NCI-H2196 (cell line): ENCODE data around the gene SLC12A3.

Source experiments
- DNase-seq: peaks from one replicate; lab custom pipeline; 2025; ENCODE audit not compliant: unreplicated experiment; lab: John Stamatoyannopoulos, UW

The SLC12A3 gene

GRCh38 chr16:56938664-56939513 is 73.9 kb downstream of the SLC12A3 start:
- DNase-seq: no peak

GRCh38 chr16:56939801-56940200 is 74.8 kb downstream of the SLC12A3 start:
- peak; percentile 40 for DNase-seq

- no peak for DNase-seq
Measured at GRCh38 chr16:56941092-56941491, 76.1 kb downstream of the SLC12A3 start.

- no peak for DNase-seq
Measured at GRCh38 chr16:56941856-56942331, 76.9 kb downstream of the SLC12A3 start.

GRCh38 chr16:56943761-56944375 is 78.9 kb downstream of the SLC12A3 start:
- no peak for DNase-seq

GRCh38 chr16:56944954-56945839 is 80.2 kb downstream of the SLC12A3 start:
- DNase-seq: no peak

GRCh38 chr16:56945847-56946527 is 81.0 kb downstream of the SLC12A3 start:
- DNase-seq: no peak

- no peak for DNase-seq
Measured at GRCh38 chr16:56946767-56947603, 82.0 kb downstream of the SLC12A3 start.

GRCh38 chr16:56947604-56947995 is 82.6 kb downstream of the SLC12A3 start:
- no peak for DNase-seq

- DNase-seq: no peak
Measured at GRCh38 chr16:56948234-56948633, 83.2 kb downstream of the SLC12A3 start.

- DNase-seq: no peak
Measured at GRCh38 chr16:56950051-56950450, 85.0 kb downstream of the SLC12A3 start.

GRCh38 chr16:56950455-56950854 is 85.4 kb downstream of the SLC12A3 start:
- no peak for DNase-seq

- DNase-seq: peak; percentile 42
Measured at GRCh38 chr16:56950881-56951771, 86.1 kb downstream of the SLC12A3 start.

- DNase-seq: no peak
Measured at GRCh38 chr16:56953006-56953405, 88.0 kb downstream of the SLC12A3 start.

GRCh38 chr16:56956076-56956475 is 91.1 kb downstream of the SLC12A3 start:
- no peak for DNase-seq

GRCh38 chr16:56956756-56957155 is 91.7 kb downstream of the SLC12A3 start:
- DNase-seq: no peak

- DNase-seq: no peak
Measured at GRCh38 chr16:56960681-56961281, 95.8 kb downstream of the SLC12A3 start.

GRCh38 chr16:56961386-56961785 is 96.4 kb downstream of the SLC12A3 start:
- no peak for DNase-seq
